GM12878 (cell line): ENCODE data around the gene PTK7.

Experiments
- BMI1 ChIP-seq: fragments of 450-650 bp; IDR thresholded peaks from 2 replicates; pipeline ENCODE4 v1.6.1; 2016; ENCODE audit warnings: mild to moderate bottlenecking, moderate library complexity, borderline replicate concordance
- ELK1 ChIP-seq: IDR thresholded peaks from 2 replicates; pipeline ENCODE4 v1.6.1; 2012; ENCODE audit warnings: low read depth, low read length, improper control_type of control experiment
- EZH2 ChIP-seq: IDR thresholded peaks from 2 replicates; pipeline ENCODE4 v1.6.1; 2012; ENCODE audit warnings: low read depth, mild to moderate bottlenecking, control low read depth, inconsistent platforms, low read length, borderline replicate concordance; ENCODE audit not compliant: control insufficient read depth
- FOS ChIP-seq: IDR thresholded peaks from 3 replicates; pipeline ENCODE4 v1.6.1; 2011; ENCODE audit warnings: borderline replicate concordance; ENCODE audit not compliant: insufficient read length; ENCODE audit errors: extremely low read depth
- HDAC2 ChIP-seq: fragments of 200-600 bp; sonication (generic); IDR thresholded peaks from 2 replicates; pipeline ENCODE4 v1.6.1; 2017
- POLR2A ChIP-seq: IDR thresholded peaks from 2 replicates; pipeline ENCODE4 v1.6.1; 2011; ENCODE audit warnings: low read depth, mild to moderate bottlenecking, low read length
- POLR2AphosphoS5 ChIP-seq: IDR thresholded peaks from 2 replicates; pipeline ENCODE4 v1.6.1; 2011; ENCODE audit warnings: mild to moderate bottlenecking, low read length, inconsistent platforms
- SIN3A ChIP-seq: IDR thresholded peaks from 2 replicates; pipeline ENCODE4 v1.6.1; 2012; ENCODE audit warnings: low read depth, low read length, improper control_type of control experiment
- SMC3 ChIP-seq: IDR thresholded peaks from 2 replicates; pipeline ENCODE4 v1.6.1; 2011; ENCODE audit warnings: low read length, improper control_type of control experiment, borderline replicate concordance
- SUZ12 ChIP-seq: fragments of 200-600 bp; sonication (generic); IDR thresholded peaks from one replicate; pipeline ENCODE4 v1.6.1; 2018; ENCODE audit warnings: antibody characterized with exemption, mild to moderate bottlenecking; ENCODE audit not compliant: unreplicated experiment
- TAF1 ChIP-seq: IDR thresholded peaks from 2 replicates; pipeline ENCODE4 v1.6.1; 2011; ENCODE audit warnings: mild to moderate bottlenecking, low read depth, low read length, borderline replicate concordance
- ZNF274 ChIP-seq: IDR thresholded peaks from one replicate; pipeline ENCODE4 v1.8.0; 2011; ENCODE audit not compliant: insufficient read length, insufficient read depth
- TF ChIP-seq, protein P1 (sequence below), 3 experiments: IDR thresholded peaks in 2 of 3; conservative IDR thresholded peaks in 1 of 3; 2 replicates each; pipeline ENCODE4 v1.5.1; 2011; ENCODE audit warnings: low read depth in 3 of 3, low read length in 3 of 3, mild to moderate bottlenecking in 3 of 3, control low read depth in 2 of 3, moderate library complexity in 2 of 3, inconsistent platforms in 1 of 3, mixed read lengths in 1 of 3; ENCODE audit not compliant: control insufficient read depth in 2 of 3, insufficient read depth in 1 of 3; ENCODE audit errors: extremely low read depth in 1 of 3

DNA sequence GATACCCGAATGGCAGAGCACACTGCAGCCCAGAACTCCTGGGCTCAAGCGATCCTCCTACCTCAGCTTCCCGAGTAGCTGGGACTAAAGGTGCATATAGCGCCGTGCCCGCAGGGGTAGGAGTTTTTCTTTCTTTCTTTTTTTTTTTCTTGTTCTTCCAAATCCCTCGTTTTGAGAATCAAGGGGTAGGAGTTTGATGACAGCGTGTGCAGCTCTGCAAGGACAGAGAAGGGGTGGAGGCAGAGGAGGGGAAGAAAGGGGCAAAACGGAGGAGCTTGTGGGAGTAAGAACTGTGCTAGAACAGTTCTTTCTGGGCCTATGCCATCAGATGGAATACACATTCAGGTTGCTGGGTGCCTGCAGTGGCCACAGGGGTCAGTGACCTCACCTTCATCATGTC lies 39.4 kb upstream of the PTK7 start:
- TF ChIP-seq SIN3A (no peak), TAF1 (no peak), POLR2A (no peak), ZNF274 (no peak), BMI1 (no peak), FOS (no peak), HDAC2 (no peak), SUZ12 (no peak), EZH2 (no peak), POLR2AphosphoS5 (no peak), ELK1 (no peak), SMC3 (no peak)
- TF ChIP-seq, protein P1, sequence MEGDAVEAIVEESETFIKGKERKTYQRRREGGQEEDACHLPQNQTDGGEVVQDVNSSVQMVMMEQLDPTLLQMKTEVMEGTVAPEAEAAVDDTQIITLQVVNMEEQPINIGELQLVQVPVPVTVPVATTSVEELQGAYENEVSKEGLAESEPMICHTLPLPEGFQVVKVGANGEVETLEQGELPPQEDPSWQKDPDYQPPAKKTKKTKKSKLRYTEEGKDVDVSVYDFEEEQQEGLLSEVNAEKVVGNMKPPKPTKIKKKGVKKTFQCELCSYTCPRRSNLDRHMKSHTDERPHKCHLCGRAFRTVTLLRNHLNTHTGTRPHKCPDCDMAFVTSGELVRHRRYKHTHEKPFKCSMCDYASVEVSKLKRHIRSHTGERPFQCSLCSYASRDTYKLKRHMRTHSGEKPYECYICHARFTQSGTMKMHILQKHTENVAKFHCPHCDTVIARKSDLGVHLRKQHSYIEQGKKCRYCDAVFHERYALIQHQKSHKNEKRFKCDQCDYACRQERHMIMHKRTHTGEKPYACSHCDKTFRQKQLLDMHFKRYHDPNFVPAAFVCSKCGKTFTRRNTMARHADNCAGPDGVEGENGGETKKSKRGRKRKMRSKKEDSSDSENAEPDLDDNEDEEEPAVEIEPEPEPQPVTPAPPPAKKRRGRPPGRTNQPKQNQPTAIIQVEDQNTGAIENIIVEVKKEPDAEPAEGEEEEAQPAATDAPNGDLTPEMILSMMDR (IDR thresholded peaks at IDR 0.05 in 2 of 3, conservative IDR thresholded peaks at IDR 0.05 in 1 of 3; ENCODE audit: control insufficient read depth in 2 of 3, extremely low read depth in 1 of 3, insufficient read depth in 1 of 3, low read depth in 3 of 3, low read length in 3 of 3): no peak
